Measurements from ENCODE around the gene LEKR1. TPM values are rescaled to one million over a fixed set of nuclear protein-coding genes. Genes with fewer than 3 reads are reported as not detected.
A peak's percentile ranks its signal among the peaks of the same experiment; 100 is the strongest.
"Not testable (repeated sequence)": the region's sequence is repeated elsewhere in the genome, so short reads cannot be mapped to it uniquely, and the experiment has no call there.

LEKR1 gene
- polyA plus RNA-seq, 1 donor from 2014 or later, result 2.7 TPM

DNA sequence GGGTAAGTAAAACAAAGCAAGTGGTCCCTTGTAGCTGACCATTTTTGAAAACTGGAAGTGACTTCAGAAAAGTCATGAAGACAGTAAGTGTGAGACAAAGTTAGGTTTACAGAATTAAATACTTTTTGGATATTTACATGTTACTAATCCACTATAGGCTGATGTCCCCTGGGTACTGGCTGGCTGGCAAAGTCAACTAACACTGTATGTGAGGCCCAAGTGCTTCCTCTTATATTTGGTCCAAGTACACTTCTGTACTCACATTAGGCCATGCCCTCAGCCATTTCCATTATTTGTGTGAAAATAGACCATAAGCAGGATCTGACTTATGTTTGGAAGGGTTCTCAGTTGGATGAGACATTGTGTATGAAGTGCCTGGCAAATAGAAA, 5.5 kb upstream of the LEKR1 start:
- Histone ChIP-seq H3K9me2 (ENCODE audit: insufficient read depth, low read length) (no peaks in the 10 kb centered on the region), H2AFZ (ENCODE audit: low read depth, low read length) (no peak overlapping the region), H3K27me3 (ENCODE audit: insufficient read depth, low read depth, low read length) (peaks cover 35% of the 10 kb centered on the region), H3K4me3 (ENCODE audit: low read length) (no peak overlapping the region), H3K9me3 (ENCODE audit: low read length) (no peaks in the 10 kb centered on the region), H3K4me2 (ENCODE audit: low read length) (no peak overlapping the region), H3K9ac (ENCODE audit: low read length) (no peak overlapping the region), H3K27ac (ENCODE audit: low read length) (no peak overlapping the region), H4K20me1 (ENCODE audit: insufficient read depth) (no peaks in the 10 kb centered on the region), H3F3A (ENCODE audit: insufficient read depth, low read length, poor library complexity, severe bottlenecking) (no peaks in the 10 kb centered on the region), H3K36me3 (ENCODE audit: insufficient read depth, low read length) (no peaks in the 10 kb centered on the region), H3K79me2 (replicated peaks; ENCODE audit: insufficient read depth, low read length) (no peaks in the 10 kb centered on the region)
- TF ChIP-seq EP300 (conservative IDR thresholded peaks at IDR 0.05; ENCODE audit: poor library complexity, severe bottlenecking) (no peak), RAD21 (conservative IDR thresholded peaks at IDR 0.05) (no peak), TAF1 (IDR thresholded peaks at IDR 0.05; ENCODE audit: low read depth) (no peak), MXI1 (conservative IDR thresholded peaks at IDR 0.05; ENCODE audit: poor library complexity, severe bottlenecking) (no peak), POLR2AphosphoS5 (IDR thresholded peaks at IDR 0.05) (no peak), SMC3 (conservative IDR thresholded peaks at IDR 0.05; ENCODE audit: poor library complexity) (no peak), EZH2 (IDR thresholded peaks at IDR 0.05; ENCODE audit: borderline replicate concordance, insufficient read depth, low read length, poor library complexity, severe bottlenecking) (no peak)
- TF ChIP-seq, protein P1, sequence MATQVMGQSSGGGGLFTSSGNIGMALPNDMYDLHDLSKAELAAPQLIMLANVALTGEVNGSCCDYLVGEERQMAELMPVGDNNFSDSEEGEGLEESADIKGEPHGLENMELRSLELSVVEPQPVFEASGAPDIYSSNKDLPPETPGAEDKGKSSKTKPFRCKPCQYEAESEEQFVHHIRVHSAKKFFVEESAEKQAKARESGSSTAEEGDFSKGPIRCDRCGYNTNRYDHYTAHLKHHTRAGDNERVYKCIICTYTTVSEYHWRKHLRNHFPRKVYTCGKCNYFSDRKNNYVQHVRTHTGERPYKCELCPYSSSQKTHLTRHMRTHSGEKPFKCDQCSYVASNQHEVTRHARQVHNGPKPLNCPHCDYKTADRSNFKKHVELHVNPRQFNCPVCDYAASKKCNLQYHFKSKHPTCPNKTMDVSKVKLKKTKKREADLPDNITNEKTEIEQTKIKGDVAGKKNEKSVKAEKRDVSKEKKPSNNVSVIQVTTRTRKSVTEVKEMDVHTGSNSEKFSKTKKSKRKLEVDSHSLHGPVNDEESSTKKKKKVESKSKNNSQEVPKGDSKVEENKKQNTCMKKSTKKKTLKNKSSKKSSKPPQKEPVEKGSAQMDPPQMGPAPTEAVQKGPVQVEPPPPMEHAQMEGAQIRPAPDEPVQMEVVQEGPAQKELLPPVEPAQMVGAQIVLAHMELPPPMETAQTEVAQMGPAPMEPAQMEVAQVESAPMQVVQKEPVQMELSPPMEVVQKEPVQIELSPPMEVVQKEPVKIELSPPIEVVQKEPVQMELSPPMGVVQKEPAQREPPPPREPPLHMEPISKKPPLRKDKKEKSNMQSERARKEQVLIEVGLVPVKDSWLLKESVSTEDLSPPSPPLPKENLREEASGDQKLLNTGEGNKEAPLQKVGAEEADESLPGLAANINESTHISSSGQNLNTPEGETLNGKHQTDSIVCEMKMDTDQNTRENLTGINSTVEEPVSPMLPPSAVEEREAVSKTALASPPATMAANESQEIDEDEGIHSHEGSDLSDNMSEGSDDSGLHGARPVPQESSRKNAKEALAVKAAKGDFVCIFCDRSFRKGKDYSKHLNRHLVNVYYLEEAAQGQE (IDR thresholded peaks at IDR 0.05; ENCODE audit: borderline replicate concordance), result no peak
- TF ChIP-seq, protein P2, sequence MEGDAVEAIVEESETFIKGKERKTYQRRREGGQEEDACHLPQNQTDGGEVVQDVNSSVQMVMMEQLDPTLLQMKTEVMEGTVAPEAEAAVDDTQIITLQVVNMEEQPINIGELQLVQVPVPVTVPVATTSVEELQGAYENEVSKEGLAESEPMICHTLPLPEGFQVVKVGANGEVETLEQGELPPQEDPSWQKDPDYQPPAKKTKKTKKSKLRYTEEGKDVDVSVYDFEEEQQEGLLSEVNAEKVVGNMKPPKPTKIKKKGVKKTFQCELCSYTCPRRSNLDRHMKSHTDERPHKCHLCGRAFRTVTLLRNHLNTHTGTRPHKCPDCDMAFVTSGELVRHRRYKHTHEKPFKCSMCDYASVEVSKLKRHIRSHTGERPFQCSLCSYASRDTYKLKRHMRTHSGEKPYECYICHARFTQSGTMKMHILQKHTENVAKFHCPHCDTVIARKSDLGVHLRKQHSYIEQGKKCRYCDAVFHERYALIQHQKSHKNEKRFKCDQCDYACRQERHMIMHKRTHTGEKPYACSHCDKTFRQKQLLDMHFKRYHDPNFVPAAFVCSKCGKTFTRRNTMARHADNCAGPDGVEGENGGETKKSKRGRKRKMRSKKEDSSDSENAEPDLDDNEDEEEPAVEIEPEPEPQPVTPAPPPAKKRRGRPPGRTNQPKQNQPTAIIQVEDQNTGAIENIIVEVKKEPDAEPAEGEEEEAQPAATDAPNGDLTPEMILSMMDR (IDR thresholded peaks at IDR 0.05; ENCODE audit: poor library complexity, severe bottlenecking), result no peak

DNA sequence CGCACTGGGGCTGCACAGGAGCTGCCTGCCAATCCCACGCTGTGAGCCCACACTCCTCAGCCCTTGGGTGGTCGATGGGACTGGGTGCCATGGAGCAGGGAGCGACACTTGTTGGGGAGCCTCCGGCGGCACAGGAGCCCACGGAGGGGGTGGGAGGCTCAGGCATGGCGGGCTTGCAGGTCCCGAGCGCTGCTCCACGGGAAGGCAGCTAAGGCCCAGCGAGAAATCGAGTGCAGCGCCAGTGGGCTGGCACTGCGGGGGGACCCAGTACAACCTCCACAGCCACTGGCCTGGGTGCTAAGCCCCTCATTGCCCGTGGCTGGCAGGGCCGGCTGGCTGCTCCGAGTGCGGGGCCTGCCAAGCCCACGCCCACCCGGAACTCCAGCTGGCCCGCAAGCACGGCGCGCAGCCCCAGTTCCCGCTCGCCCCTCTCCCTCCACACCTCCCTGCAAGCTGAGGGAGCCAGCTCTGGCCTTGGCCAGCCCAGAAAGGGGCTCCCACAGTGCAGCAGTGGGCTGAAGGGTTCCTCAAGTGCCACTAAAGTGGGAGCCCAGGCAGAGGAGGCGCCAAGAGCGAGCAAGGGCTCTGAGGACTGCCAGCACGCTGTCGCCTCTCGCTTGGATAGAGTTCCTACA, 3.4 kb upstream of the LEKR1 start:
- H3K36me3 ChIP-seq (ENCODE audit: insufficient read depth, low read length); H3K4me3 ChIP-seq (ENCODE audit: low read length); H3K9me2 ChIP-seq (ENCODE audit: insufficient read depth, low read length); H3K9ac ChIP-seq (ENCODE audit: low read length); H2AFZ ChIP-seq (ENCODE audit: low read depth, low read length); H3F3A ChIP-seq (ENCODE audit: insufficient read depth, low read length, poor library complexity, severe bottlenecking); H3K27ac ChIP-seq (ENCODE audit: low read length); H3K9me3 ChIP-seq (ENCODE audit: low read length); H3K4me2 ChIP-seq (ENCODE audit: low read length); H4K20me1 ChIP-seq (ENCODE audit: insufficient read depth); H3K79me2 ChIP-seq (replicated peaks; ENCODE audit: insufficient read depth, low read length): not testable (repeated sequence)
- H3K27me3 ChIP-seq (ENCODE audit: insufficient read depth, low read depth, low read length), result peaks cover 18% of the 10 kb centered on the region

DNA sequence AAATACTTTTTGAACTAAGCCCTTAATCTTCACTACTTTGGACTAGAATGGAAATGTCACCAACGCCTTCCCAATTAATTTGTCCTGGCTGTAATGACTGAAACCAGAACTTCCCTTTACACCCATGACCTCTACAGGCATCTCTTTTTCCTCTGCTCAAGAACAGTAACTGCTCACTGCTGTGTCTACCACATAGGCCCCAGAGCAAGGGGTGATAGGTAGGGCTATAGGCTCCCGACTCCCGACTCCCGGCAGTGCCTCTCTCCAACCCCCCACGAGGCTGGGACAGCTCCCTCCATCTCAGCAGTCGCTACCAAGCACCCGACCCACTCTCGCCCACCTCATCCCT, 384 bp upstream of the LEKR1 start:
- H3K36me3 ChIP-seq (ENCODE audit: insufficient read depth, low read length), result no peaks in the 10 kb centered on the region
- peak overlapping the region; percentile 69 for H3K27ac ChIP-seq (ENCODE audit: low read length)
- no peaks in the 10 kb centered on the region for H4K20me1 ChIP-seq (ENCODE audit: insufficient read depth)
- peak overlapping the region; percentile 74 for H3K4me3 ChIP-seq (ENCODE audit: low read length)
- TF ChIP-seq, protein P1 (IDR thresholded peaks at IDR 0.05; ENCODE audit: borderline replicate concordance), result no peak
- TF ChIP-seq SMC3 (conservative IDR thresholded peaks at IDR 0.05; ENCODE audit: poor library complexity) (no peak), TAF1 (IDR thresholded peaks at IDR 0.05; ENCODE audit: low read depth) (no peak), POLR2AphosphoS5 (IDR thresholded peaks at IDR 0.05) (no peak), EP300 (conservative IDR thresholded peaks at IDR 0.05; ENCODE audit: poor library complexity, severe bottlenecking) (no peak), RAD21 (conservative IDR thresholded peaks at IDR 0.05) (no peak), EZH2 (IDR thresholded peaks at IDR 0.05; ENCODE audit: borderline replicate concordance, insufficient read depth, low read length, poor library complexity, severe bottlenecking) (no peak), MXI1 (conservative IDR thresholded peaks at IDR 0.05; ENCODE audit: poor library complexity, severe bottlenecking) (no peak)
- TF ChIP-seq, protein P2 (IDR thresholded peaks at IDR 0.05; ENCODE audit: poor library complexity, severe bottlenecking), result no peak
- peak overlapping the region; percentile 49 for H2AFZ ChIP-seq (ENCODE audit: low read depth, low read length)
- H3K9me2 ChIP-seq (ENCODE audit: insufficient read depth, low read length), result no peaks in the 10 kb centered on the region
- peak overlapping the region; percentile 62 for H3K9ac ChIP-seq (ENCODE audit: low read length)
- no peak overlapping the region for H3K4me2 ChIP-seq (ENCODE audit: low read length)
- peaks cover 3% of the 10 kb centered on the region for H3K27me3 ChIP-seq (ENCODE audit: insufficient read depth, low read depth, low read length)
- H3K79me2 ChIP-seq (replicated peaks; ENCODE audit: insufficient read depth, low read length), result no peaks in the 10 kb centered on the region
- no peaks in the 10 kb centered on the region for H3F3A ChIP-seq (ENCODE audit: insufficient read depth, low read length, poor library complexity, severe bottlenecking)
- H3K9me3 ChIP-seq (ENCODE audit: low read length), result no peaks in the 10 kb centered on the region

Data from neural cell (in vitro differentiated cells).